GM21381 (cell line): Measurements from ENCODE around the gene AS3MT.
"Not testable (repeated sequence)": the region's sequence is repeated elsewhere in the genome, so short reads cannot be mapped to it uniquely, and the experiment has no call there.

ENCODE experiments used
- ATAC-seq: cut with Tn5 transposase; IDR thresholded peaks from one replicate; pipeline ENCODE4 v1.9.1; 2021; ENCODE audit warnings: mild to moderate bottlenecking, moderate library complexity; ENCODE audit not compliant: unreplicated experiment

AS3MT gene, protein sequence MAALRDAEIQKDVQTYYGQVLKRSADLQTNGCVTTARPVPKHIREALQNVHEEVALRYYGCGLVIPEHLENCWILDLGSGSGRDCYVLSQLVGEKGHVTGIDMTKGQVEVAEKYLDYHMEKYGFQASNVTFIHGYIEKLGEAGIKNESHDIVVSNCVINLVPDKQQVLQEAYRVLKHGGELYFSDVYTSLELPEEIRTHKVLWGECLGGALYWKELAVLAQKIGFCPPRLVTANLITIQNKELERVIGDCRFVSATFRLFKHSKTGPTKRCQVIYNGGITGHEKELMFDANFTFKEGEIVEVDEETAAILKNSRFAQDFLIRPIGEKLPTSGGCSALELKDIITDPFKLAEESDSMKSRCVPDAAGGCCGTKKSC

GRCh38 chr10:102869258-102870198 is at the start of gene AS3MT:
Gene AS3MT (plus strand): TSS chr10:102869470. CDS start chr10:102869593, 123 bp downstream.
- ATAC-seq: no peak

DNA sequence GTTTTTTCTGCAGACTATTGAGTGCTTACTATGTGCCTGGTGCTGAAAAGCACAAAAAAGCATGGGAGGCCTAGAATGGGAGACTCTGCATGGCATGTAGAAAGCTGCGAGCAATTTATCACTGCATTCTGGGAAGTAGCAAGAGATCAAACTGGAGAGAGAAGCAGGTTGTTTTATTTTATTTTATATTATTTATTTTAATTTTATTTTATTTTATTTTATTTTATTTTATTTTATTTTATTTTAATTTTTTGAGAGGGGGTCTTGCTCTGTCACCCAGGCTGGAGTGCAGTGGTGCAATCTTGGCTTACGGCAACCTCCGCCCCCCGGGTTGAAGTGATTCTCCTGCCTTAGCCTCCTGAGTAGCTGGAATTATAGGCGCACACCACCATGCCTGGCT is 49.3 kb upstream of the AS3MT start:
- ATAC-seq: not testable (repeated sequence)

DNA sequence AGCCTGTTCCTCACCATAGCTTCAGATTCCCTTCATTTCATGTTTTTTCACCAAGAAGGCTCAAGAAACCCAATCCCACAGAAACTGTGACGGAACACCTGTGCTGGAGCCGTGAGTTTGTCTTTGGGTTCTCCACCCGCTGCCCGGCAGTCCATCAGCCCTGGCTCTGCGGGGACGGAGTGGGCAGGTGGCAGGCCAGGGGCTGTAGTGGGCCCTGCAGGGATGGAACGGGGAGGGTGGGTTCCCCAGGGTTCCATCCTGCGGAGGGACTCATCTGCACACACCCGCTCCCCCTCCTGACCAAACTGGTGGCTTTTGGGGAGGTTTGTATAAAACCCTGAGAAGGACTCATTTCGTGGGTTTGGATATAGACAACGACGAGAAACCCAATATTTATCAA is 47.0 kb upstream of the AS3MT start:
- no peak for ATAC-seq

- no peak for ATAC-seq
These were observed 44.6 kb upstream of the AS3MT start for GRCh38 chr10:102824664-102825063.

DNA sequence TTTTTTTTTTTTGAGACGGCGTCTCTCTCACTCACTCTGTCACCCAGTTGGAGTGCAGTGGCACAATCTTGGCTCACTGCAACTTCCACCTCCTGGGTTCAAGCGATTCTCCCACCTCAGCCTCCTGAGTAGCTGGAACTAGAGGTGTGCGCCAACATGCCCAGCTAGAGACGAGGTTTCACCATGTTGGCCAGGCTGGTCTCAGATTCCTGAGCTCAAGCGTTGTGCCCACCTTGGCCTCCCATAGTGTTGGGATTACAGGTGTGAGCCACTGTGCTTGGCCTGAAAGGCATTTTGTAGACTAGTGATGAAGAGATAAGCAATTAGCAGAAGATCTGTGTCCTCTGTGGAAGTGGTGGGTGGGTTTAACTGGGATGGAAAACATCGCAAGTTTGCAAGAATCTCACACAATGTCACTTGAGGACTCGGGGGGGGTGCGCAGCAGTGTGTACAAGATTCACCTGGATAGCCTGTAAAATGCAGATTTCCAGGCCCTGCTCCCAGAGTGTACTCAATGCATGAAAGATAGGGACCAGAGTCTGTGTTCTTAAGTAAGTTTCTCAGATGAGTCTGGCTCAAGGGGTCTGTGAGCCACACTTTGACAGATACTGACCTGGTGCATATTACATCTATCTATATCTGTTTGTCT is 43.0 kb upstream of the AS3MT start:
- ATAC-seq: no peak

- ATAC-seq: no peak
These were observed 41.7 kb upstream of the AS3MT start for GRCh38 chr10:102827597-102827975.

DNA sequence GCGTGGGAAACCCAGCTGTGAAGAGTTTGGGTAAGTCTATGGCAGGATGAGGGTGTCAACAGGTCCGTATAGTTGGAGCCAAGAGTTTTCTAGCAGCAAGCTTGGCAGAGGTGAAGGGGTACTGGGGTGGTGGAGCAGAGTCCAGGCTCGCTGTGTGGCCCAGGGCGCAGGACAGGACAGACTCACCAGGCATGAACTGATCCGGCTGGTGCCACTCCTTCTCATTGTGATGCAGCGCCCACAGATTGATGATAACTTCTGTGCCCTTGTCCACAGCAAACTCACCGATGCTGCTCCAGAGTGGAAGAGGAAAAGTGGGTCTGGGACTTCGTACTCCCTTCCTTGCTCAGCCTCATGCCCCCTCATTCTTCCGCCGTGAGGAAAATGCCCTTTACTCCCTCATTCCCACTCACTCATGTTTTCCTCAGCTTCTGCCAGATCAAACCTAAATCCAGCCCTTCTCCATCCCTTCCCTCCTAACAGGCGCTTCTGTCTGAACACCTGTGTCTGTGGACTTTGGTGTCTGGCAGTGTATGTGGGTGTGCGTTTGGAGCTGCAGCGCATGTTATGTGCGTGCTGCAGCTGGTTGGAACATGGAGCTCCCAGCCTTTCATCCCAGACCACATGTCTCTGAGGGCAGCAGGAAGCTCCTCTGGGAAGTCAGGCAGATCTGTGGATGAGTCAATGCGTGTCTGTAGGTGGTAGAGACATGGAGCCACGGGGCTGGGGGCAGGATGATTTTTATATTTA is 37.8 kb upstream of the AS3MT start:
- no peak for ATAC-seq

DNA sequence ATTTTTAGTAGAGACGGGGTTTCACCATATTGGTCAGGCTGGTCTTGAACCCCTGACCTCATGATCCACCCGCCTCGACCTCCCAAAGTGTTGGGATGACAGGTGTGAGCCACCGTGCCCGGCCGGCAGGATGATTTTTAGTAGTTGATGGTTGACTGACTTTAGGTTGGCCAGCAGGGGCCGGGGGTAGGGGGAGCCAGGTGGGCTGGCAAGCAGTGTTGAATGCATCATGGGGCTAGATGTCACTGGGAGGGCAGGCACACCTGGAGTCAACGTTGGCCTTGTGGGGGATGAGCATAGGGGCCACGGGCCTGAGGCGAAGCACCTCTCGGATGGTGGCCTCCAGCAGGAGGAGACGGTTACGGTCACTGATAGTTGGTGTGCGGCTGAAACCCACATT is 37.0 kb upstream of the AS3MT start:
- no peak for ATAC-seq

DNA sequence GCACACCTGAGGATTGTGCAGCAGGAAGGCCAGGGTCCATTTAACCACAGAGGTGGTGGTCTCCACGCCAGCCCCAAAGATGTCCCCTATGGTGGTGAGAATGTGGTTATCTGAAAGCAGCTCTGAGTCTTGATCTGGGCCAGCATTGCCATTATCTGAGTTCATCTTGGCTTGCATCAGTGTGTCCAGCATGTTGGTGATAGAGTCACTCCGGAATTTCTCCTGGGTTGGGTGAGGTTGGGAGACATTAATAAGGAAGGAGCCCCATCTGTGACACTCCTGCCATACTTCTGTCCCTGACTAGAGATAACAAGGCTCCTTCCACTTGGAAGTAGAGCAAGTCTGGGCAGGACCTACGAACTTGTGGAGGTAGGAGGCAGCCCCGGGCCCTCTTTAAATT is 36.3 kb upstream of the AS3MT start:
- no peak for ATAC-seq

DNA sequence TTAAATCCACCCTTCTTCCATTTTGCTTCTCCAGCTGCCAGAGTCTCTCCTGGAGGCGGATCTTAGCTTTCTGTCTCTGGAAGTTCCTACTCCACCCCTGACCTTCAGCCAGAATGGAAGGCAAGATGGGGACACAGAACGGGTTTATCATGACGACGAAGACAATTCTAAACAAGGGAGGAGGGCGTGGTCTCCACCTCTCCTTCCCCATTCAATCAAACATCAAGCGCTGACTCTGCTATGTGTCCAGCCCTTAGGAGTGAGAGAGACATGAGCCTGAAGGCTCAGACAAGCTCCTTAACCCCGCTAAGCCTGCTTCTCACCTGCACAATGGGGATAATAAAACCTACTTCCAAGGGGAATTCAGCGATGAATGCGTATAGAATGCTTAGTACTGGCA is 35.1 kb upstream of the AS3MT start:
- no peak for ATAC-seq

DNA sequence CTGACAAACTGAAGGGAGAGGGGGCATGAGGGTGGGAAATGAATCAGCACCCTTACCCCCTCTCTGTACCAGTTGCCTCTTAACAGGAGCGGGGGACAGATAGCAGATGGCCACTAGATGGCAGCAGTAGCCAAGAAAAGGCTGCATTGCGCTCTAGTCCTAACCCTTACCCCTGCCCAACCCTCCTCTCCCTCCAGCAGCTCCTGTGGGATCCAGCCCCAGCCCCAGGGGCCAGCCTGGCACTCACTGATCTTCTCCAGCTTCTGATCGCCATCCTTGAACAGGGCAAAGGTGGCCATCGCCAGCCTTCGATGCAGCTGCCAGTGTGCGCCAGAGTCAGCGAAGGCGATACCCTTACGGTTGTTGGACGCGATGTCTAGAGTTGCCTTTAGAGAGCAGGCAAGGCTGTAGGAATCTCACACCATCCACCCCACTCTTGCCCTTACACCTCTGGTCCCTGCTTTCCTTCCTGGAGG is 34.2 kb upstream of the AS3MT start:
- ATAC-seq: no peak

DNA sequence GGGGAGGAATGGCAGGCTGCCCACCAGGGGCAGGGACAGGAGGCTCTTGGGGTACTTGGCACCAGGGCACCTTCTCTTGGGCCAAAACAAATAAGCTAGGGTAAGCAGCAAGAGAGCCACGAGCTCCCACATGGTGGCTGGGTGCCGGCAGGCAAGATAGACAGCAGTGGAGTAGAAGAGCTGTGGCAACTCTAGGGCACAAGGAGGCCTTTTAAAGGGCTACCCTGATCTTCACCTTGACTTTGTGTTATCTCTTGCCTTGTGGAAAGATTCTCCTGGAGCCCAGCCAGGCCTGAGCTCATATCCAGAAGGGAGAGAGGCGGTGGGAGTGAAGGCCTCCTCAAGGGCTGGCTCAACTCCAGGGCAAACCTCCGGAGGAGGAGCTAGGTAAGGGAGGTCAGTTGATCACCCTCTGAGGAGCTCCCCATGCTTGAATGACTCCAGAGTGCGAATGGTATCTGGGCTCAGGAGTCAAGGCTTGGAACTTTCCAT is 32.0 kb upstream of the AS3MT start, which contains the start of gene CYP17A1:
Gene CYP17A1 (minus strand): TSS at position 184 of the 492 bp plus-strand sequence. CDS start 52 bp downstream, at position 132.
- no peak for ATAC-seq

DNA sequence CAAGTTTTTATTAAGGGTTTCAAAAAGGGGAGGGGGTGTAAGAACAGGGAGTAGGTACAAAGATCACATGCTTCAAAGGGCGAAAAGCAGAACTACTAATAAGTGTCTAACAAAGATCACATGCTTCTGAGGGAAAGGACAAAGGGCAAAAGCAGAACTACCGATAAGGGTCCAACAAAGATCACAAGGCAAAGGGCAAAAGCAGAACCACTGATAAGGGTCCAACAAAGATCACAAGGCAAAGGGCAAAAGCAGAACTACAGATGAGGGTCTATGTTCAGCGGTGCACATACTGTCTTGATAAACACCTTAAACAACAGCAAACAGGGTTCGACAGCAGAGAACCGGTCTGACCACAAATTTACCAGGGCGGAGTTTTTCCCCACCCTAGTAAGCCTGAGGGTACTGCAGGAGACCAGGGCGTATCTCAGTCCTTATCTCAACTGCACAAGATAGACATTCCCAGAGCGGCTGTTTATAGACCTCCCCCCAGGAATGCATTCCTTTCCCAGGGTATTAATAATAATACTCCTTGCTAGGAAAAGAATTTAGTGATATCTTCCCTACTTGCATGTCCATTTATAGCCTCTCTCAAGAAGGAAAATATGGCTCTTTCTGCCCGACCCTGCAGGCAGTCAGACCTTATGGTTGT is 30.9 kb upstream of the AS3MT start:
- not testable (repeated sequence) for ATAC-seq

DNA sequence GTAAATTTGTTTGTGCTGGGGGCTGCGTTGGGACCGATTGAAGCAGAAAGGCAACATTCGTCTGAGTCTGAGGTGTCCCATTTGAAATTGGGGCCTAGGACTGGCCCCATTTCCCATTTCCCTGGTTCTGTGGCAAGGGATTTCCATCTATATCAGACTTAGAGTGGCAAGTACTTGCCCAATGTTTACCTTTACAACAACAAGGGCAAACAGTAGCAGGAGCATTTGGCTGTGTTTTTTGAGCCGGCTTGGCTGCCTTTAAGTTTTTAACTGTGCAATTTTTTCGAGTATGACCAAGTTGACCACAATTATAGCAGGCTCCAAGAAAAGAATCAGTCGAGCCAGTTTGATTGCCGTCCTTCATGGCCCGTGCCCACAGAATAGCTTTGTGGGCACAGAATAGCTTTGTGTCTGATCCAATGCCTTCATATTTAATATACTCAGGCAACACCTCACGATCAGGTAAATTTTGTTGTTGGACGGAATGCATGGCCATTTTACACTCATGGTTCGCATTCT is 27.4 kb upstream of the AS3MT start:
- no peak for ATAC-seq

- ATAC-seq: not testable (repeated sequence)
These were observed 26.1 kb upstream of the AS3MT start for GRCh38 chr10:102843139-102843538.

GRCh38 chr10:102844190-102844776 is 25.0 kb upstream of the AS3MT start:
- ATAC-seq: not testable (repeated sequence)

GRCh38 chr10:102845352-102845902 is 23.8 kb upstream of the AS3MT start:
- ATAC-seq: no peak

GRCh38 chr10:102850025-102850518 is 19.2 kb upstream of the AS3MT start:
- ATAC-seq: no peak

GRCh38 chr10:102853237-102853636 is 16.0 kb upstream of the AS3MT start:
- ATAC-seq: not testable (repeated sequence)
